Sigmoid colon (tissue), 7 donors: Measurements from ENCODE around the gene ADGB. TPM values are rescaled to one million over a fixed set of nuclear protein-coding genes. Genes with fewer than 3 reads are reported as not detected.
"Not testable (repeated sequence)": the region's sequence is repeated elsewhere in the genome, so short reads cannot be mapped to it uniquely, and the experiment has no call there.

Source experiments
- DNase-seq: peaks from one replicate; pipeline ENCODE4 v3.0.0-alpha.2; 2019
- H3K27ac ChIP-seq, 4 donors: fragments of 200-600 bp; sonication (generic); one replicate each; pipeline ENCODE4 v1.5.1; 2016 to 2019; ENCODE audit warnings: mild to moderate bottlenecking in 1 of 4
- H3K27me3 ChIP-seq, 3 donors: fragments of 200-600 bp; sonication (generic); one replicate each; pipeline ENCODE4 v1.5.1; 2019; ENCODE audit warnings: mild to moderate bottlenecking in 1 of 3
- H3K36me3 ChIP-seq, 4 donors: fragments of 200-600 bp; sonication (generic); one replicate each; pipeline ENCODE4 v1.5.1; 2016 to 2019
- H3K4me1 ChIP-seq, 4 donors: fragments of 200-600 bp; sonication (generic); one replicate each; pipeline ENCODE4 v1.5.1; 2017 to 2019
- H3K4me3 ChIP-seq, 4 donors: fragments of 200-600 bp; sonication (generic); one replicate each; pipeline ENCODE4 v1.5.1; 2017 to 2019; ENCODE audit warnings: mild to moderate bottlenecking in 2 of 4, moderate library complexity in 1 of 4
- H3K9me3 ChIP-seq, 4 donors: fragments of 200-600 bp in 3 of 4; sonication (generic) in 3 of 4; one replicate each; pipeline versions ENCODE4 v1.5.1 to v1.6.1; 2013 to 2019
- CTCF ChIP-seq, 4 experiments: fragments of 450-650 bp in 3 of 4; fragments of 200-600 bp in 1 of 4; IDR thresholded peaks; one replicate each; pipeline ENCODE4 v1.5.1; 2016 to 2019; ENCODE audit warnings: antibody characterized with exemption in 4 of 4, mild to moderate bottlenecking in 3 of 4, moderate library complexity in 2 of 4
- EP300 ChIP-seq, 4 donors: sonication (generic); formaldehyde crosslinking; IDR thresholded peaks; one replicate each; pipeline ENCODE4 v1.6.1; 2017; ENCODE audit warnings: antibody characterized with exemption in 4 of 4
- POLR2A ChIP-seq, 2 donors: fragments of 450-650 bp; IDR thresholded peaks; one replicate each; pipeline ENCODE4 v1.6.1; 2016; ENCODE audit warnings: antibody characterized with exemption in 2 of 2, mild to moderate bottlenecking in 2 of 2, moderate library complexity in 2 of 2
- POLR2AphosphoS5 ChIP-seq, 4 donors: sonication (generic); formaldehyde crosslinking; IDR thresholded peaks; one replicate each; pipeline ENCODE4 v1.6.1; 2017; ENCODE audit warnings: antibody characterized with exemption in 4 of 4
- WGBS, 2 donors: extraction: QIAGEN DNeasy Blood & Tissue Kit; methylation state at CpG; one replicate each; pipeline ENCODE4 v1.1.7; 2013; 5-methylcytosine and 5-hydroxymethylcytosine counted together
- intact Hi-C: fragments of 100-400 bp; cut with DNase I; formaldehyde crosslinking; loops from one replicate; pipeline ENCODE4 v1.15.1; 2023
- polyA plus RNA-seq, 3 donors: library from polyadenylated mRNA; stranded (reverse); fragments of 200-250 nt; gene quantifications; one replicate each; pipeline ENCODE4 v1.2.3, GENCODE V29; 2013
- total RNA-seq, 4 donors: library from RNA; depleted of rRNA; stranded (reverse); fragments of >200 nt; gene quantifications; one replicate each; pipeline ENCODE4 v1.1.0, GENCODE V29; 2016
- donor health status: healthy with polysubstance abuse.
- donor health status: Bipolar disorder and iron deficiency.
- donor health status: healthy.

ADGB gene
- total and polyA plus RNA-seq, 7 donors, result 0.13 to 0.55 TPM; not detected in 5

DNA sequence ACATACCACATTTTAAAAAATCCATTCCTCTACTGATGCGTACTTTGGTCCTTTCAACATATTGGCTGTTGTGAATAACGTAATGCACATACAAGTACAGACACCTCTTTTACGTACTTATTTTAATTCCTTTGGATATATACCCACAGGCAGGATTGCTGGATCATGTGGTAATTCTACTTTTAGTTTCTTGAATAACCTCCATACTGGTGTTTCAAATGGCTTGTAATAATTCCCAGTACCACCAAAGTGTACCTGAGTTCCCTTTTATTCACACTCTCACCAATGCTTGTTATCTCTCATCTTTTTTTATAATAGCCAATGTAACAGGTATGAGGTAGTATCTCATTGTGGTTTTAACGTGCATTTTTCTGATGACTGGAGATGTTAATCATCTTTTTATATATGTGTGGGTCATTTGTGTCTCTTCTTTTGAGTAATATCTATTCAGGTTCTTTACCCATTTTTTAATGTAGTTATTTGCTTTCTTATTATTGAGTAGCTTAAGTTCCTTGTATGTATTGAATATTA, 191.9 kb downstream of the ADGB start:
- no peak overlapping the region for H3K4me3 ChIP-seq
- no peaks in the 10 kb centered on the region for H3K9me3 ChIP-seq
- no peaks in the 10 kb centered on the region for H3K36me3 ChIP-seq
- H3K27ac ChIP-seq, result no peak overlapping the region
- no peak for TF ChIP-seq CTCF (IDR thresholded peaks at IDR 0.05)
- no peak for TF ChIP-seq EP300 (IDR thresholded peaks at IDR 0.05)
- no peak for TF ChIP-seq POLR2AphosphoS5 (IDR thresholded peaks at IDR 0.05)
- no peak for TF ChIP-seq POLR2A (IDR thresholded peaks at IDR 0.05)
- peaks cover 0 to 4% (median 0%) of the 10 kb centered on the region in 4 donors for H3K4me1 ChIP-seq
- H3K27me3 ChIP-seq, result no peaks in the 10 kb centered on the region
- intact Hi-C loops, result no loop called here
- DNase-seq, result no peak
- 88 to 89% methylated on average over 4 of the region's 4 CpGs for WGBS, 2 donors

GRCh38 chr6:146791930-146792329, 193.2 kb downstream of the ADGB start:
- Histone ChIP-seq H3K9me3 (no peaks in the 10 kb centered on the region), H3K4me3 (no peak overlapping the region), H3K27ac (no peak overlapping the region), H3K36me3 (no peaks in the 10 kb centered on the region), H3K4me1 (peaks cover 0 to 4% (median 0%) of the 10 kb centered on the region in 4 donors), H3K27me3 (no peaks in the 10 kb centered on the region)
- 80 to 82% methylated on average over 4 of the region's 4 CpGs for WGBS, 2 donors
- no peak for DNase-seq
- intact Hi-C loops, result no loop called here
- TF ChIP-seq CTCF (IDR thresholded peaks at IDR 0.05), result no peak
- no peak for TF ChIP-seq POLR2AphosphoS5 (IDR thresholded peaks at IDR 0.05)
- TF ChIP-seq POLR2A (IDR thresholded peaks at IDR 0.05), result no peak
- no peak for TF ChIP-seq EP300 (IDR thresholded peaks at IDR 0.05)

- H3K9me3 ChIP-seq, DNase-seq, H3K27me3 ChIP-seq, intact Hi-C loops, H3K27ac ChIP-seq, H3K4me1 ChIP-seq, H3K36me3 ChIP-seq, H3K4me3 ChIP-seq: not testable (repeated sequence)
- WGBS, 2 donors, result 39 to 70% methylated on average over 2 of the region's 2 CpGs
Measured at GRCh38 chr6:146793218-146793617, 194.4 kb downstream of the ADGB start.

- TF ChIP-seq POLR2AphosphoS5 (IDR thresholded peaks at IDR 0.05) (no peak), POLR2A (IDR thresholded peaks at IDR 0.05) (no peak), EP300 (IDR thresholded peaks at IDR 0.05) (no peak), CTCF (IDR thresholded peaks at IDR 0.05) (no peak)
- Histone ChIP-seq H3K4me3 (no peak overlapping the region), H3K27ac (no peak overlapping the region), H3K4me1 (no peaks in the 10 kb centered on the region), H3K36me3 (no peaks in the 10 kb centered on the region), H3K27me3 (no peaks in the 10 kb centered on the region), H3K9me3 (no peaks in the 10 kb centered on the region)
- WGBS, 2 donors, result 87 to 92% methylated on average over 1 of the region's 1 CpG
- intact Hi-C loops, result no loop called here
- no peak for DNase-seq
Measured at GRCh38 chr6:146795479-146796133, 196.8 kb downstream of the ADGB start.

DNA sequence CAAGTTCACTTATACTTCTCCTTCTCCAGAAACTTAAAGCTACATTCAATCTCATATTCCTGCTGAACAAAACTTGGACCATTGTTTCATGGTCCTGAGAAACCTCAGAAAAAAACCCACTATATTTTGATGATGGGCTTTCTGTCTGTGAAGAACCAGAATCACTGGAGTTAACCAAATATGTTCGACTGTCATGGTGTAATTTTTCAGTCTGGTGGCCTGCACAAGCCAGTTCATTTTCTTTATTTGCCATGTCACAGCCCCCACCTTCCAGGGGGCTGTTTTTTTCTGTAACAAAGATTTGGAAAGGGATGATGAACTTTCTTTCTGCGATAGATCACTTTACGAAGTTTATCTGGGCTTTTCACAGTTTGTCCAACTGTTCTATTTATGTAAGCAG, 204.4 kb downstream of the ADGB start:
- H3K36me3 ChIP-seq, H3K27ac ChIP-seq, H3K4me1 ChIP-seq, DNase-seq, H3K9me3 ChIP-seq, intact Hi-C loops, H3K4me3 ChIP-seq, H3K27me3 ChIP-seq: not testable (repeated sequence)
- WGBS, 2 donors, result 80 to 87% methylated on average over 3 of the region's 3 CpGs

GRCh38 chr6:146803601-146804000, 204.8 kb downstream of the ADGB start:
- H3K27ac ChIP-seq, result no peak overlapping the region
- H3K4me3 ChIP-seq, result no peak overlapping the region
- H3K4me1 ChIP-seq, result no peaks in the 10 kb centered on the region
- no peak for DNase-seq
- H3K27me3 ChIP-seq, result no peaks in the 10 kb centered on the region
- intact Hi-C loops, result no loop called here
- no peak for TF ChIP-seq POLR2A (IDR thresholded peaks at IDR 0.05)
- no peak for TF ChIP-seq POLR2AphosphoS5 (IDR thresholded peaks at IDR 0.05)
- TF ChIP-seq CTCF (IDR thresholded peaks at IDR 0.05), result no peak
- no peak for TF ChIP-seq EP300 (IDR thresholded peaks at IDR 0.05)
- H3K36me3 ChIP-seq, result no peaks in the 10 kb centered on the region
- no peaks in the 10 kb centered on the region for H3K9me3 ChIP-seq
- 65 to 83% methylated on average over 22 of the region's 22 CpGs for WGBS, 2 donors
